HG02884 (cell line): ENCODE data around the gene MUCL3.
"Not testable (repeated sequence)": the region's sequence is repeated elsewhere in the genome, so short reads cannot be mapped to it uniquely, and the experiment has no call there.

Experiments
- ATAC-seq: cut with Tn5 transposase; IDR thresholded peaks from one replicate; pipeline ENCODE4 v1.9.1; 2021; ENCODE audit warnings: mild to moderate bottlenecking, moderate library complexity; ENCODE audit not compliant: unreplicated experiment

The MUCL3 gene, protein sequence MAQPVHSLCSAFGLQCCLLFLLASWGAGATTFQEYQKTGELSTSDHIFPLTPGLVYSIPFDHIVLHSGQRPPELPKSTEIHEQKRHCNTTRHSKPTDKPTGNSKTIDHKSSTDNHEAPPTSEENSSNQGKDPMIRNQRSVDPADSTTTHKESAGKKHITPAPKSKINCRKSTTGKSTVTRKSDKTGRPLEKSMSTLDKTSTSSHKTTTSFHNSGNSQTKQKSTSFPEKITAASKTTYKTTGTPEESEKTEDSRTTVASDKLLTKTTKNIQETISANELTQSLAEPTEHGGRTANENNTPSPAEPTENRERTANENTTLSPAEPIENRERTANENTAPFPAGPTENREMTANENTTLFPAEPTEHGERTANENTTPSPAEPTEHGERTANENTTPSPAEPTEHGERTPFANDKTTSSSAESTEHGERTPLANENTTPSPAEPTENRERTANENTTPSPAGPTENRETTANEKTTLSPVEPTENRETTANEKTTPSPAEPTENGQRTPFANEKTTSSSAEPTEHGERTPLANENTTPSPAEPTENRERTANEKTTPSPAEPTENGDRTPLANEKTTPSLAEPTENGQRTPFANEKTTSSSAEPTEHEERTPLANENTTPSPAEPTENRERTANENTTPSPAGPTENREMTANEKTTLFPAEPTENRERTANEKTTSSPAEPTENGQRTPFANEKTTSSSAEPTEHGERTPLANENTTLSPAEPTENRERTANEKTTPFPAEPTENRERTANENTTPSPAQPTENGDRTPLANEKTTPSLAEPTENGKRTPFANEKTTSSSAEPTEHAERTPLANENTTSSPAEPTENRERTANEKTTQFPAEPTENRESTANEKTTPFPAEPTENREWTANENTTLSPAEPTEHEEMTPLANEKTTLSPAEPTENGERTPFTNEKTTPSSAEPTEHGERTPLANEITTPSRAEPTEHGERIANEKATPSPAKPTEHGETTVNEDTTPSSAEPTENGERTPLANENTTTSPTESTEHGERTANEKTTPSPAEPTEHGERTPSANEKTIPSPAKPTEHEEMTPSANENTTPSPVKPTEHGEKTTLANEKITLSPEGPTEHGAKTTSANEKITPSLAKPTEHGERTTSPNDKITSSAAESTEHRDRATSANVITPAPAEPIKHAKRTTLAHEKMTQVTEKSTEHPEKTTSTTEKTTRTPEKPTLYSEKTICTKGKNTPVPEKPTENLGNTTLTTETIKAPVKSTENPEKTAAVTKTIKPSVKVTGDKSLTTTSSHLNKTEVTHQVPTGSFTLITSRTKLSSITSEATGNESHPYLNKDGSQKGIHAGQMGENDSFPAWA (N-terminal part only)

DNA sequence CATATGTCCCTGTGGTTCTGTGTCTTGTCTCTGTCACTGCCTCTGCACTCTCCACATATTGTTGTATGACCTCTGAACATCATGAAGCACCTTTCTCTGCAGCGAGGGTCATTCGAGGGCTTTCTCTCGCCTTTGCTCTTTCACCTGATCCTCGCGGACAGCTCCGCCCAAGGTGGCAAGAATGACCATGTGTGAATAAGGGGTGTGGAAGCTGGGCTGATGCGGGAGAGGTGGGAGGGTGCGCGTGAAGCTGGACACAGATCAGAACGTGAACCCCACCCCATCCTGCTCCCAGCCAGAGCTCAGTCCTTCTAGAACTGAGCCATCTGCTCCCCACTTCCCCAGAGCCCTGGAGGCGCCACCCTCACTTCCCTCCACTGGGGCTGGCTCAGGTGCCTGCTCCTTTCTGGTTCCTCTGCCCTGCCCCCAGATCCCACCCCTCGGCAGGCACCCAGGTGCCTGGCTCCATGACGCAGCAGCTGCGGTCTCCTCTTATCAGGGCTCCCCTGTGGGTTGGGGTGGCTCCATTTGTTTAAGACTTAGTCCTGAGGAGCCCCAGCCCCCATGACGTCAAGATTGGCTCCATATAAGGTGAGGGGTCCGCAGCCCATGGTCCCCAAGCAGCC lies at the start of gene MUCL3:
Gene MUCL3 (plus strand): TSS at position 613 of the 626 bp plus-strand sequence. CDS start 27 bp downstream, outside the sequence.
- ATAC-seq: no peak

DNA sequence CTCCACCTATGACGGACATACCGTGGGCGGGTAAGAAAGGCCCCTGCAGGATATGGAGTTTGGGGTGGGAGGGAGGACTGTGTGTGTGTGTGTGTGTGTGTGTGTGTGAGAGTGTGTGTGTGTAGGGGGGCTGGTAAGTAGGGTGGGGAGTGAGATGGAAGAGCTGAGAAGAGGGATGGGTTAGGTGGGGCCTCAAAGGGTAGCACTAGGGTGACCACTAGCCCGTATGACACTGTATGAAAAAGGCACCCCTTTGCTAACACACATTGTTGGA lies 49.4 kb upstream of the MUCL3 start:
- no peak for ATAC-seq

DNA sequence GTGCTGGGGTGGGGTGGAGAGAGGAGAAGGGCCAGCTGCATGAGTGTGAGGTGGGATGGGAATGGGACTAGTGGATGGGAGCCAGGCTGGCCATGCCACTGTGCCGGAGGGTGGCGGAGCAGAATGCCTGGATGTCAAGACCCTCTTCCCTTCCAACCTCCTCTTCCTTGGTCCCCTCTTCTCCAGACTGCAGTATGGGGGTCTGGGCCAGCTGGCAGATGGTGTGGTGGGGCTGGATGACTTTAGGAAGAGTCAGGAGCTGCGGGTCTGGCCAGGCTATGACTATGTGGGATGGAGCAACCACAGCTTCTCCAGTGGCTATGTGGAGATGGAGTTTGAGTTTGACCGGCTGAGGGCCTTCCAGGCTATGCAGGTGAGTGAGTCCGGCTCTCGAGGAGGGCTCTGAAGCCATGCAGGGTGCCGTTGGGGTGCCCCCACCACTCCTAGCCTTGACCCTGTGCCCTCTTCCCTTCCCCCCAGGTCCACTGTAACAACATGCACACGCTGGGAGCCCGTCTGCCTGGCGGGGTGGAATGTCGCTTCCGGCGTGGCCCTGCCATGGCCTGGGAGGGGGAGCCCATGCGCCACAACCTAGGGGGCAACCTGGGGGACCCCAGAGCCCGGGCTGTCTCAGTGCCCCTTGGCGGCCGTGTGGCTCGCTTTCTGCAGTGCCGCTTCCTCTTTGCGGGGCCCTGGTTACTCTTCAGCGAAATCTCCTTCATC lies 48.8 kb upstream of the MUCL3 start:
- no peak for ATAC-seq

DNA sequence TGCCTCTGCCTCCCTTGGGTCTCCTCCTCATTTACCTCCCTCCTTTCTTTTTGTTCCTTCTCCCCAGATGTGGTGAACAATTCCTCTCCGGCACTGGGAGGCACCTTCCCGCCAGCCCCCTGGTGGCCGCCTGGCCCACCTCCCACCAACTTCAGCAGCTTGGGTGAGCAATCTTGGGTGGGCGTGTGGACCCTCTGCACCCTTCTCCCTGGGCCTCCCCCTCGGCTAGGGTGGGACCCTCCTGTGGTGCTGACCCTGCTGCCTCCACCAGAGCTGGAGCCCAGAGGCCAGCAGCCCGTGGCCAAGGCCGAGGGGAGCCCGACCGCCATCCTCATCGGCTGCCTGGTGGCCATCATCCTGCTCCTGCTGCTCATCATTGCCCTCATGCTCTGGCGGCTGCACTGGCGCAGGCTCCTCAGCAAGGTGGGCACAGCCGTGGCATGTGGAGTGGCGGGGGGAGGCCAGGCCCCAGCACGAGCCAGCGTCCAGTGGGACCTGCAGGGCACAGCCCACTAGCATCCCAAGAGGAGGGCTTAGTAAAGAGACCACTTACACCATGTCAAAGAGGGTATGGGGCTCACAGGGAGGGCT lies 47.7 kb upstream of the MUCL3 start:
- ATAC-seq: no peak

DNA sequence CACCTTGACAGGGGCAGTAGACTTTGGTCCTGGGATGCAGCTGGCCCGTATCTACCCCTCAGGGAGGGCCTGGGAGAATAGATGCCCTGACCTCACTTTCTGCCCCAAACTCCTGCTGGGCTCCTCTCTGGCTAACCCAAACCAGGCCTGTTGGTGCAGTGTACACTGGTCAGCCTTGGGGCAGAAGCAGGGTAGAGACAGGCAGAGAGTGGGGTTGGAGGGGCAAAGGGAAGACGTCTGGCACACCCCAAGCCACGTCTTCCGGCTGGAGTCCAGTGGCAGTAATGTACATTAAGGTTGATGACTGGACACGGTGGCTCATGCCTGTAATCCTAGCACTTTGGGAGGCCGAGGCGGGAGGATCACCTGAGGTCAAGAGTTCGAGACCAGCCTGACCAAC lies 47.1 kb upstream of the MUCL3 start:
- ATAC-seq: no peak

DNA sequence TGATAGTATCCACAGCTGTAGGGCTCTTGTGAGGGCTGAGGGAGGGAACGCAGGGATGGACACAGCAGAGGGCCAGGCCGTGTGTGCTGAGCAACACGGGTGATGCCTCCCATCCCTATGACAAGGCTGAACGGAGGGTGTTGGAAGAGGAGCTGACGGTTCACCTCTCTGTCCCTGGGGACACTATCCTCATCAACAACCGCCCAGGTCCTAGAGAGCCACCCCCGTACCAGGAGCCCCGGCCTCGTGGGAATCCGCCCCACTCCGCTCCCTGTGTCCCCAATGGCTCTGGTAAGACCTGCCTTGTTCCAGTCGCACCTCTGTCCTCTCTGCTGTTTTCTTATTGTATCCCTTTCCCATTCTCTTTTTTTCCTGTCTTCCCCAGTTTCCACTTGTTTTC lies 46.4 kb upstream of the MUCL3 start:
- no peak for ATAC-seq

DNA sequence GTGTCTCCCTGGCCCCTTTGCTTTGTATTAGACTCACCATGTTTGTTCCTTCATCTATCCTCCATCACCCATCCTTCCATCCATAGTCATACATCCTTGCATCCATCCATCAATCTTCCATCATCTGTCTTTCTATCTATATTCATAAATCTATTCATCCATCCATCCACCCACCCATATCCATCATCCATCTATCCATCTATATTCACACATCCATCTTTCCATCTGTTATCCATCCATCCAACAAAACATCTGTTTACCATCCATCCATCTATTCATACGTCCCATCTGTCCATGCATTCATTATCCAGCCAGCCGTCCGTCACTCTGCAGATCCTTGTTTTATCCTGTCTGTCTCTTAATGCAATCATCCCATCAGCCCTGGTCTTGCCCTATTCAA lies 45.8 kb upstream of the MUCL3 start:
- ATAC-seq: no peak

DNA sequence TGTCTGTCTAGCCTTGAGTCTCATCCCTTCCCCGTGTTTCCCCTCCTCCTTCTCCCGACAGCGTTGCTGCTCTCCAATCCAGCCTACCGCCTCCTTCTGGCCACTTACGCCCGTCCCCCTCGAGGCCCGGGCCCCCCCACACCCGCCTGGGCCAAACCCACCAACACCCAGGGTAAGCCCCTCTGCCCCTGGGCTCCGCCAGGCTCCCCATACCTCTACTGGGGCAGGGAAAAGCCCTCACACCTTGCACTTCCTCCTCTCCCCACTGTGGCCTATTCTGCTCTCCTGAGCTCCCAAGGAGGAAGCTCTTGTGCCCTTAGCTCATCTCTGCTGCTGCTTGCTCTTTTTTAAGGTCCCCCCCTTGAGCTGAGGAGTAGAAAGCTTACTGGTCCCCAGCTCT lies 45.4 kb upstream of the MUCL3 start:
- ATAC-seq: no peak

DNA sequence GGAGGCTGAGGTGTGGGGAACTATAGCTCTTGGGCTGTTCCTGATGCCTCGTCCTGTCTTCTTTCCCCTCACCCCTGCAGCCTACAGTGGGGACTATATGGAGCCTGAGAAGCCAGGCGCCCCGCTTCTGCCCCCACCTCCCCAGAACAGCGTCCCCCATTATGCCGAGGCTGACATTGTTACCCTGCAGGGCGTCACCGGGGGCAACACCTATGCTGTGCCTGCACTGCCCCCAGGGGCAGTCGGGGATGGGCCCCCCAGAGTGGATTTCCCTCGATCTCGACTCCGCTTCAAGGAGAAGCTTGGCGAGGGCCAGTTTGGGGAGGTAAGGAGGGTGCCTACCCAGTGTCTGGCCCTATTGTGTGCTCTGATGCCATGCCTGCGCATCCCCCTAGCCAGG lies 44.2 kb upstream of the MUCL3 start:
- no peak for ATAC-seq

DNA sequence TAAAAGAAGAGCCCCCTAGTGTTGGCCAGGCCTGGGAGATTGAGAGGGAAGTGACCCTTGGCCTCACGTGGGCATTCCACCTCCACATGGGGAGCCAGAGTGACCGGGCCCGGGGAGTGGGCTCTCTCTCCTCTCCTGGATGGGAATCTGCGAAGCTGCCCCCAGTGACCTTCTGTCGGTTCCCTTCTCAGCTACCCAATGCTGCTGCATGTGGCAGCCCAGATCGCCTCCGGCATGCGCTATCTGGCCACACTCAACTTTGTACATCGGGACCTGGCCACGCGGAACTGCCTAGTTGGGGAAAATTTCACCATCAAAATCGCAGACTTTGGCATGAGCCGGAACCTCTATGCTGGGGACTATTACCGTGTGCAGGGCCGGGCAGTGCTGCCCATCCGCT lies 42.9 kb upstream of the MUCL3 start:
- no peak for ATAC-seq

DNA sequence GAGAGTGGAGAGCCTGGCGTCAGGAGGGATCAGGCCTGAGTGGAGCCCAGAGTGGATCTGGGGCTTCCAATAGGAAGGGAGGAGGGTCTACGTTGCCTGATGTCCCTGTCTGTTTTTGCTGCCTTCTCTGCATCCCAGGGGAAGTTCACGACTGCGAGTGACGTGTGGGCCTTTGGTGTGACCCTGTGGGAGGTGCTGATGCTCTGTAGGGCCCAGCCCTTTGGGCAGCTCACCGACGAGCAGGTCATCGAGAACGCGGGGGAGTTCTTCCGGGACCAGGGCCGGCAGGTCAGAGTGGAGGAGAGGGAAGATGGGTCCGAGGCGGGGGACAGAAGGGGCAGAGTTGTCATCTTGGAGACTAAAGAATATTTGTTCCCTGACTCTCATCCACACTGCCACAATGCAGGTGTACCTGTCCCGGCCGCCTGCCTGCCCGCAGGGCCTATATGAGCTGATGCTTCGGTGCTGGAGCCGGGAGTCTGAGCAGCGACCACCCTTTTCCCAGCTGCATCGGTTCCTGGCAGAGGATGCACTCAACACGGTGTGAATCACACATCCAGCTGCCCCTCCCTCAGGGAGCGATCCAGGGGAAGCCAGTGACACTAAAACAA lies 41.9 kb upstream of the MUCL3 start:
- no peak for ATAC-seq

DNA sequence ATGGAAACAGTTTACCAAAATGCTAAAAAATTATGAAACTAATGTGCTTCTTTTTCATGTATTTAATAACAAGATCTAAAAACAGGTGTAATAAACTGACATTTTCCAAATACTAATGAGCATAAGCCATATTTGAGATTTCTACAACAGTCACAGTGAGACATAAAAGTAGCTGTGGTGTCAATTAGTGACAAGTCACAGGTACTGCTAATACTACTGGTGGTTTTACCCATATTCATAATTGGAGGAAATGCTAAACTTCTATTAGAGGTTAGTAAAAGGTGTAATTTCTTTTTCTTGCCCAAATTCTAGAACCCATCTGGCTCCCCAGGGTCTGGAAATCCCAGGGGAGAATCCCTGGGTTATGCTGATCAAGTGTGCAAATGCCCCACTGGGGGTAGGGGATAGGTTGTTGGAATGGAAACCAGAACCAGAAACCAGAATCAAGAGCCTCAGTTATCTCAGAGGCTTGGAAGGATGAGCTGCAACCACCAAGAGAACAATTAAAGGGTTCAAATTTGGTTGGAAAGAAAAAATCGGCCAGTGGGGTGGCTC lies 39.8 kb upstream of the MUCL3 start:
- no peak for ATAC-seq

DNA sequence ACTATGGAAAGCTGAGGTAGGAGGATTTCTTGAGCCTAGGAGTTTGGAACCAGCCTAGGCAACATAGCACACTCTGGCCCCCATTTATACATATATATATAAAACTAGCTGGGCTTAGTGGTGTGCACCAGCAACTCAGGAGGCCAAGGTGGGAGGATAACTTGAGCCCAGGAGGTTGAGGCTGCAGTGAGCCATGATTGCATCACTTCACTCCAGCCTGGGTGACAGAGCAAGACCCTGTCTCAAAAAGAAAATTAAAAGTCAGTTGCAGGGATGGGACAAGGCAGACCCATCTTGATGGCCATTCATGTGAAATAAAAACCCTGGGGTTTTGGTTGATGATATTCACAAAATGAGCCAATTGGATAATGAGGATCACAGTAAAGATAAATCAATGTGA lies 39.3 kb upstream of the MUCL3 start:
- ATAC-seq: no peak

DNA sequence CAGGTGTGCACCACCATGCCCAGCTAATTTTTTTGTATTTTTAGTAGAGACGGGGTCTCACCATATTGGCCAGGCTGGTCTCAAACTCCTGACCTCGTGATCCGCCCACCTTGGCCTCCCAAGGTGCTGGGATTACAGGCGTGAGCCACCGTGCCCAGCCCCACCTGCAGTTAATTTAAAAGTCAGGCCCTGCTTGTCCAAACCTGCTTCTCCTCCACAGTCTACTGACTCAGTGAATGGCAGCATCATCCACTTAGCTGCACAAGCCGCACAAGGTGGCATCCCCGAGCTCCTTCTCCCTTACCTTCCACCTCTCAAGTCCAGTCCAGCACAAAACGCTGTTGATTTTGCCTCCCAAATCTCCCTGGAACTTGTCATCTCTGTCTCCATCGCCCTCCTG lies 38.6 kb upstream of the MUCL3 start:
- not testable (repeated sequence) for ATAC-seq

DNA sequence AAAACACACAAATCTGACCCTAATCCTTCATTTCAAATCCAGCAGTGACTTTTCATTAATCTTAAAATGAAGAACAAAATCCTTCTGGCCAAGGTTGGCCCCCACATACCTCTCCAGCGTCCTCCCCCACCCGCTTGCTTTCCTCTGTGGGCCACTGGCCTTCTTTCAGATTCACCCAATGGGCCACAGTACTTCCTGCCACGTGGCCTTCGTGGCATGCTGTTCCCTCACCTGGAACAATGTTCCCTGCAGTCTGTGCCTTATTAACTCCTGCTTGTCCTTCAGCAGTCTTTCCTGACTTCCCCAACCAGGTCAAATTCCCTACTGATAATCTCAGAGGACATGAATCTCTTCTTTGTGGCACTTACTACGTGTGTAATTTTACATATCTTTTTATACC lies 38.1 kb upstream of the MUCL3 start:
- no peak for ATAC-seq

DNA sequence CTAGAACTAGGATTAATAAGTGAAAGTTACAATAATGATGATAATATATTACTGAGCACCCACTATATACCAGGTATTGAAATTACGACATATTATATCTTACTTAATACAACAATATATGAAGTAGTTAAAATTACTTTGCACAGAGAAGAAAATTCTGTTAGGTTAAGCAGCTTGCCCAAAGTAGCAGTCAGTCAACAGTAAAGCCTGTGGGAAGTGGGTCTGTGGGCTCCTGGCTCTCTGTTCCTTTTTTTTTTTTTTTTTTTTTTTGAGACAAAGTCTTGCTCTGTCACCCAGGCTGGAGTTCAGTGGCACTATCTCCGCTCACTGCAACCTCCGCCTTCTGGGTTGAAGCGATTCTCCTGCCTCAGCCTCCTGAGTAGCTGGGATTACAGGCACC lies 37.5 kb upstream of the MUCL3 start:
- no peak for ATAC-seq

DNA sequence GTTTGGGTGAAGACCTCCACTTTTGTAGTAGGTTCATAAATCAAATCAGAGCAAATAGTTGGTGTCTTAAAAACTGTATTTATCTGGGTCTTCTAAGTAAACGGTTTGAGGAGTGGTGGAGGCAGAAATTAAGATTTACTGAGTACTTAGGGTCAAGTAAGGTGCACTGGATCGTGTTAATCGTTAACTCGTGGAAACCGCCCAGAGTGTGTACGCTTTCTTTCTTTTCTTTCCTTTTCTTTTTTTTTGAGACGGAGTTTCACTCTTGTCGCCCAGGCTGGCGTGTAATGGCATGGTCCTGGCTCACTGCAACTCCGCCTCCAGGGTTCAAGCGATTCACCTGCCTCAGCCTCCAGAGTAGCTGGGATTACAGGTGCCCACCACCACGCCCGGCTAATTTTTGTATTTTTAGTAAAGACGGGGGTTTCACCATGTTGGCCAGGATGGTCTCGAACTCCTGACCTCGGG lies 33.4 kb upstream of the MUCL3 start:
- ATAC-seq: not testable (repeated sequence)

DNA sequence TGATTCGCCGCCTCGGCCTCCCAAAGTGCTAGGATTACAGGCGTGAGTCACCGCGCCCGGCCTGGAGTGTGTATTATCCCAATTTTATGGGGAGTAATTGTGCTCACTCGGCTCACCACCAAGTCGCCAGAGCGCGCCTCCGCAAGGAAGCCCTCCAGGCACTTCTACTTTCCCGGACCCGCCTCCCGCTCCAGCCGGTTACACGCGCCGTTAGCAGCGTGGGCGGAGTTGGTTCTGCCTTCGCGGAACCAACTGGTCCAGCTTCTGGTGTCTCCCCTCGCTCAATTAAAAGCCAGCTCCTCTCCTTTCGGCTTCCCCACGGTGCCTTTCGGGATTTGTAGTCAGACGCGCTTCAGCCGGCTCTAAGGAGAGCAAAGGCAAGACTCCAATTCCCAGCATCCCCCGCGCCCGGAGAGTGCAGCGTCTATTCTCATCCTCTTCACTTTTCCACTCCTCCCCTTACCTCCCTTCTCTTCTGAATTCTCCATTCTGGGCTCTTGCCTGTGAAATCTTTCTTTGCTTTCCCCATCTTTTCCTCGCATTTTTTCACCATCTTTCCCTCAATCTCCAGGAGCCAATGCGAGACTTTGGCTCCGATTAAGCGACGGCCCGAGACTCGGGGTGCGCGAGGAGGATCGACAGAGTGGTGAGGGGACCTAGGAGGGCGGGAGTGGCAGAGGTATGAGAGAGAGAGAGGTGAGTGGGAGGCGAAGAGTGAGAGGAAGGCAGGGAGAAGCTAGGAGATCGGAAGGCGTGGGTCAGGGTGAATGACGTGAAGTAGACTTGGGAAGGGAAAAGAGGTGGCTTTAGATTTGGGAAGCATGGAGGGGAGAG lies 32.8 kb upstream of the MUCL3 start, which contains the start of gene GTF2H4:
Gene GTF2H4 (plus strand): TSS at position 450 of the 834 bp plus-strand sequence.
- peak; percentile 83 for ATAC-seq
